Adrenal gland (tissue), 12 donors: Measurements from ENCODE around the gene SARNP. TPM values are rescaled to one million over a fixed set of nuclear protein-coding genes. Genes with fewer than 3 reads are reported as not detected.
A peak's percentile ranks its signal among the peaks of the same experiment; 100 is the strongest.

Experiments
- DNase-seq, 7 donors: peaks; one replicate each; pipeline ENCODE4 v3.0.0-alpha.2; 2019 to 2020
- H3K27ac ChIP-seq, 5 donors: fragments of 200-600 bp; sonication (generic) in 4 of 5; 1 replicate in 3 of 5; 2 replicates in 2 of 5; pipeline versions ENCODE4 v1.5.1 to v1.8.0; 2016 to 2020; ENCODE audit warnings: mild to moderate bottlenecking in 1 of 5
- H3K27me3 ChIP-seq: fragments of 200-600 bp; 2 replicates; pipeline ENCODE4 v1.8.0; 2021
- H3K36me3 ChIP-seq, 2 donors: fragments of 200-600 bp; replicated peaks in 1 of 2; 1 replicate in 1 of 2; 2 replicates in 1 of 2; pipeline versions ENCODE4 v1.5.1 to v1.8.0; 2018 to 2022
- H3K4me1 ChIP-seq, 2 donors: fragments of 200-600 bp; replicated peaks in 1 of 2; 1 replicate in 1 of 2; 2 replicates in 1 of 2; pipeline versions ENCODE4 v1.5.1 to v1.8.0; 2018 to 2021
- H3K4me3 ChIP-seq, 4 donors: fragments of 200-600 bp; sonication (generic) in 3 of 4; one replicate each; pipeline ENCODE4 v1.5.1; 2016 to 2018
- H3K9me3 ChIP-seq, 3 donors: fragments of 200-600 bp; sonication (generic) in 1 of 3; replicated peaks in 1 of 3; 1 replicate in 2 of 3; 2 replicates in 1 of 3; pipeline versions ENCODE4 v1.5.1 to v1.8.0; 2016 to 2021
- CTCF ChIP-seq, 6 experiments: fragments of 450-650 bp in 4 of 6; fragments of 200-600 bp in 2 of 6; sonication (generic) in 1 of 6; IDR thresholded peaks; 1 replicate in 5 of 6; 2 replicates in 1 of 6; pipeline versions ENCODE4 v1.5.1 to v1.8.0; 2016 to 2021; ENCODE audit warnings: antibody characterized with exemption in 6 of 6, mild to moderate bottlenecking in 2 of 6, moderate library complexity in 1 of 6
- POLR2A ChIP-seq, 2 donors: fragments of 450-650 bp; IDR thresholded peaks; one replicate each; pipeline ENCODE4 v1.6.1; 2017; ENCODE audit warnings: antibody characterized with exemption in 2 of 2, mild to moderate bottlenecking in 2 of 2, moderate library complexity in 1 of 2
- WGBS, 4 donors: extraction: QIAGEN DNeasy Blood & Tissue Kit in 2 of 4; methylation state at CpG; one replicate each; pipeline versions ENCODE4 v1.1.5 to v1.1.7; 2013 to 2017; 5-methylcytosine and 5-hydroxymethylcytosine counted together
- intact Hi-C, 2 donors: fragments of 100-400 bp; cut with DNase I; formaldehyde crosslinking; loops; one replicate each; pipeline versions ENCODE4 v1.14.1 to v1.15.0; 2022 to 2023
- polyA plus RNA-seq, 3 donors: library from polyadenylated mRNA; stranded (reverse); fragments of 200-250 nt in 2 of 3; fragments of 350-450 nt in 1 of 3; fragmentation: Illumina TruSeq in 1 of 3; extraction: RNeasy Lipid Tissue Mini Kit (QIAGEN cat#74804) in 1 of 3; gene quantifications; one replicate each; pipeline ENCODE4 v1.2.3, GENCODE V29; 2013 to 2014
- total RNA-seq, 9 donors: library from RNA; depleted of rRNA in 4 of 9; stranded (reverse); fragments of >200 nt in 4 of 9; fragments of 120-200 nt in 1 of 9; fragmentation: NEBNext Ultra II Directional in 1 of 9; extraction: Animal tissue kit (Norgen Biotek cat#: 25700) in 1 of 9; gene quantifications; one replicate each; pipeline versions ENCODE4 v1.1.0 to v1.2.4, GENCODE V29; 2013 to 2023
- donor health status: healthy with polysubstance abuse.
- donor health status: Bipolar disorder and iron deficiency.
- donor health status: DM: yes; HTN: yes; CAD: no.
- donor health status: DM: no; HTN: no; CAD: no.
- donor health status: DM: no; HTN: no; CAD: no.
- donor health status: DM: yes; HTN: yes; CAD: no.

The SARNP gene
- total and polyA plus RNA-seq, 12 donors, result 23.2 to 148 (median 59.2) TPM

GRCh38 chr12:55824726-55825125, 7.2 kb upstream of the SARNP start:
- H3K4me3 ChIP-seq, result no peak overlapping the region
- peaks cover 18 to 55% of the 10 kb centered on the region in 2 donors for H3K4me1 ChIP-seq
- no peaks in the 10 kb centered on the region for H3K9me3 ChIP-seq
- WGBS, 4 donors, result 88 to 90% (median 89%) methylated on average over 5 of the region's 5 CpGs
- peaks cover 0 to 34% of the 10 kb centered on the region in 2 donors for H3K36me3 ChIP-seq
- DNase-seq, result no peak
- H3K27me3 ChIP-seq, result no peaks in the 10 kb centered on the region
- TF ChIP-seq POLR2A (IDR thresholded peaks at IDR 0.05) (no peak), CTCF (IDR thresholded peaks at IDR 0.05) (no peak)
- intact Hi-C loops, result loop anchor here in 1 of 2 donors (5.0 kb wide), 1 partner anchor 108 kb away; the partner anchor contains the start of gene DGKA
- H3K27ac ChIP-seq, result peak overlapping the region in 1 of 5 donors; percentile 64

- H3K9me3 ChIP-seq, result no peaks in the 10 kb centered on the region
- TF ChIP-seq CTCF (IDR thresholded peaks at IDR 0.05), result no peak
- no peak for TF ChIP-seq POLR2A (IDR thresholded peaks at IDR 0.05)
- DNase-seq, result peak in 2 of 7 donors; percentile 46 to 51
- H3K27me3 ChIP-seq, result no peaks in the 10 kb centered on the region
- 43 to 56% (median 50%) methylated on average over 4 of the region's 4 CpGs for WGBS, 4 donors
- H3K27ac ChIP-seq, result peak overlapping the region in 2 of 5 donors; percentile 64 to 85
- H3K36me3 ChIP-seq, result peaks cover 0 to 41% of the 10 kb centered on the region in 2 donors
- intact Hi-C loops, result loop anchor here in 1 of 2 donors (5.0 kb wide), 1 partner anchor 109 kb away; the partner anchor contains the start of gene DGKA
- H3K4me1 ChIP-seq, result peaks cover 15 to 57% of the 10 kb centered on the region in 2 donors
- no peak overlapping the region for H3K4me3 ChIP-seq
Observed at GRCh38 chr12:55823419-55823818, 5.9 kb upstream of the SARNP start.

GRCh38 chr12:55822228-55822627, 4.7 kb upstream of the SARNP start:
- TF ChIP-seq POLR2A (IDR thresholded peaks at IDR 0.05), result no peak
- TF ChIP-seq CTCF (IDR thresholded peaks at IDR 0.05), result no peak
- peak in 1 of 7 donors; percentile 11 for DNase-seq

GRCh38 chr12:55820679-55821078, 3.2 kb upstream of the SARNP start:
- TF ChIP-seq CTCF (IDR thresholded peaks at IDR 0.05), result no peak
- no peak for TF ChIP-seq POLR2A (IDR thresholded peaks at IDR 0.05)
- Histone ChIP-seq H3K4me1 (peaks cover 18 to 43% of the 10 kb centered on the region in 2 donors), H3K36me3 (peaks cover 0 to 41% of the 10 kb centered on the region in 2 donors), H3K9me3 (no peaks in the 10 kb centered on the region), H3K4me3 (no peak overlapping the region), H3K27ac (no peak overlapping the region), H3K27me3 (no peaks in the 10 kb centered on the region)
- DNase-seq, result no peak
- 83 to 100% (median 93%) methylated on average over 1 of the region's 1 CpG for WGBS, 4 donors
- intact Hi-C loops, result loop anchor here in 1 of 2 donors (5.0 kb wide), 1 partner anchor 112 kb away; the partner anchor contains the start of gene DGKA

More at GRCh38 chr12:55822228-55822627, 4.7 kb upstream of the SARNP start:
- Histone ChIP-seq H3K27ac (peak overlapping the region in 1 of 5 donors; percentile 64), H3K9me3 (no peaks in the 10 kb centered on the region), H3K36me3 (peaks cover 0 to 41% of the 10 kb centered on the region in 2 donors), H3K27me3 (no peaks in the 10 kb centered on the region), H3K4me1 (peaks cover 13 to 47% of the 10 kb centered on the region in 2 donors), H3K4me3 (no peak overlapping the region)
- intact Hi-C loops, result loop anchor here in 1 of 2 donors (5.0 kb wide), 1 partner anchor 110 kb away; the partner anchor contains the start of gene DGKA
- WGBS, 4 donors, result 62 to 75% (median 67%) methylated on average over 6 of the region's 6 CpGs
